Measurements from ENCODE around the gene ABCC3. TPM values are rescaled to one million over a fixed set of nuclear protein-coding genes. Genes with fewer than 3 reads are reported as not detected.

The ABCC3 gene
- total and polyA plus RNA-seq, 2 experiments from 2014 or later = 0.53 TPM; not detected in 1

DNA sequence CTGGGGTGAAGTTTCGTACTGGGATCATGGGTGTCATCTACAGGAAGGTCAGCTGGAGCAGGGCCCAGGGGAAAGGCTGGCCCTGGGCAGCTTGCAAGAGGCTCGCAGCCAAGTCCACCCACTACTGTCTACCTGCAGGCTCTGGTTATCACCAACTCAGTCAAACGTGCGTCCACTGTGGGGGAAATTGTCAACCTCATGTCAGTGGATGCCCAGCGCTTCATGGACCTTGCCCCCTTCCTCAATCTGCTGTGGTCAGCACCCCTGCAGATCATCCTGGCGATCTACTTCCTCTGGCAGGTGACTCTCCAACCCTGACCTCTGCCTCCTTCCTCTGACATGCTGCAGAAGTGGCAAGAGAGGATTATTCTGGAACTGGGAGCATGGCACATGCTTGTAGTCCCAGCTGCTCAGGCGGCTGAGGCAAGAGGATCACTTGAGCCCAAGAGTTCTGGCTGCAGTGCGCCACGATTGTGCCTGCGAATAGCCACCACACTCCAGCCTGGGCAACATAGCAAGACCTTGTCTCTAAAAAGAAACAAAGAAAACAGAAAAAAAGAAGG, 29.2 kb downstream of the ABCC3 start:
- H3K27ac ChIP-seq = no peak overlapping the region
- peaks cover 8% of the 10 kb centered on the region for H3K4me1 ChIP-seq (ENCODE audit: low read depth)
- H3K9me3 ChIP-seq (ENCODE audit: low read depth) = no peaks in the 10 kb centered on the region
- no peaks in the 10 kb centered on the region for H3K36me3 ChIP-seq
- no peaks in the 10 kb centered on the region for H3K27me3 ChIP-seq
- TF ChIP-seq, protein P1, sequence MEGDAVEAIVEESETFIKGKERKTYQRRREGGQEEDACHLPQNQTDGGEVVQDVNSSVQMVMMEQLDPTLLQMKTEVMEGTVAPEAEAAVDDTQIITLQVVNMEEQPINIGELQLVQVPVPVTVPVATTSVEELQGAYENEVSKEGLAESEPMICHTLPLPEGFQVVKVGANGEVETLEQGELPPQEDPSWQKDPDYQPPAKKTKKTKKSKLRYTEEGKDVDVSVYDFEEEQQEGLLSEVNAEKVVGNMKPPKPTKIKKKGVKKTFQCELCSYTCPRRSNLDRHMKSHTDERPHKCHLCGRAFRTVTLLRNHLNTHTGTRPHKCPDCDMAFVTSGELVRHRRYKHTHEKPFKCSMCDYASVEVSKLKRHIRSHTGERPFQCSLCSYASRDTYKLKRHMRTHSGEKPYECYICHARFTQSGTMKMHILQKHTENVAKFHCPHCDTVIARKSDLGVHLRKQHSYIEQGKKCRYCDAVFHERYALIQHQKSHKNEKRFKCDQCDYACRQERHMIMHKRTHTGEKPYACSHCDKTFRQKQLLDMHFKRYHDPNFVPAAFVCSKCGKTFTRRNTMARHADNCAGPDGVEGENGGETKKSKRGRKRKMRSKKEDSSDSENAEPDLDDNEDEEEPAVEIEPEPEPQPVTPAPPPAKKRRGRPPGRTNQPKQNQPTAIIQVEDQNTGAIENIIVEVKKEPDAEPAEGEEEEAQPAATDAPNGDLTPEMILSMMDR (IDR thresholded peaks at IDR 0.05; ENCODE audit: low read depth, low read length) = no peak
- no peak overlapping the region for H3K4me3 ChIP-seq
- no peak for DNase-seq (ENCODE audit: low read depth in 1 of 2, low spot score in 1 of 2)

DNA sequence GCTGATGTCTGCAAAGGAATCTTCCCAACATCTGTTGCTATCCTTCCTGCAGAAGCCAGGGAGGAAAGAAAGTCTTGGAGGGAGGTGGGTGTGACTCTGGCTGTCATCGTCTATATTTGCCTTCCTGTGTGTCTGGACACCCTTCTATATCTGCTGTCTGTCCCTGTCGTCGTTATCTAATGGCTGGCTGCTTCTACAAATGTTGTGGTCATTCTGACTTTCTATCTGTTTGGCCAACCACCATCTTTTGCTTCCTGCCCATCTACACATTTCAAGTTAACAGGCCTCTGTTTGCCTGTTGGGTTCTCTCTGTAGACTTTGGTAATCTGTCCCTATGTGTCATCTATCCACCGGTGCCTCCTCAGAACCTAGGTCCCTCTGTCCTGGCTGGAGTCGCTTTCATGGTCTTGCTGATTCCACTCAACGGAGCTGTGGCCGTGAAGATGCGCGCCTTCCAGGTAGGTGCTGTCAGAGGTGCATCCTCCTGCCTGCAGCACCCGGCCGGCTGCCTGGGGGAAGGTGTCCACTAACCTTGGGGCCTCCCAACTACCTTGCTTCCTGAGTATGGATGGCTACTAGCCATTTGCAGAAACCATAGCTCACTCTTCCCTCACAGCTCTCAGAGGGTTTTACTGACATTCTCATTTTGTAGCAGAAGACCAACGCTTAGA, 30.2 kb downstream of the ABCC3 start:
- no peak overlapping the region for H3K4me3 ChIP-seq

DNA sequence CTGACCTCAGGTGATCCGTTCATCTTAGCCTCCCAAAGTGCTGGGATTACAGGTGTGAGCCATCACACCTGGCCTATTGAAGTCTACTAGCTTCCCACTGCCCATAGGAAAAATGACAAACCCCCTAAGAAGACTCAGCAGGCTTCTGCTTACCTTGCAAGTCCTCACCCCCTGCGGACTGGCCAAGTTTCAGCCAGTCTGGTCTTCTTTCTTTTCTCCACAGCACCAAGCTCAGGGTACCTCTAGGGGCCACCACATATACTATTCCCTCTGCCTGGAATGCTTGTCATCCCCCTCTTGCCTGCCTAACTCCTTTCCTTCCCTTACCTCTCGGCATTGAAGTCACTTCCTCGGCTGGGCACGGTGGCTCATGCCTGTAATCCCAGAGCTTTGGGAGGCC, 31.2 kb downstream of the ABCC3 start:
- Histone ChIP-seq H3K9me3 (ENCODE audit: low read depth) (no peaks in the 10 kb centered on the region), H3K4me1 (ENCODE audit: low read depth) (peaks cover 8% of the 10 kb centered on the region), H3K36me3 (no peaks in the 10 kb centered on the region), H3K27ac (no peak overlapping the region), H3K27me3 (no peaks in the 10 kb centered on the region), H3K4me3 (no peak overlapping the region)
- DNase-seq (ENCODE audit: low read depth in 1 of 2, low spot score in 1 of 2) = no peak
- TF ChIP-seq, protein P1 (IDR thresholded peaks at IDR 0.05; ENCODE audit: low read depth, low read length) = no peak

More for the DNA sequence above, 30.2 kb downstream of the ABCC3 start:
- Histone ChIP-seq H3K9me3 (ENCODE audit: low read depth) (no peaks in the 10 kb centered on the region), H3K36me3 (no peaks in the 10 kb centered on the region), H3K27ac (no peak overlapping the region), H3K27me3 (no peaks in the 10 kb centered on the region), H3K4me1 (ENCODE audit: low read depth) (peaks cover 8% of the 10 kb centered on the region)
- DNase-seq (ENCODE audit: low read depth in 1 of 2, low spot score in 1 of 2) = no peak
- TF ChIP-seq, protein P1 (IDR thresholded peaks at IDR 0.05; ENCODE audit: low read depth, low read length) = no peak

GRCh38 chr17:50666316-50666715, 31.6 kb downstream of the ABCC3 start:
- H3K4me3 ChIP-seq = no peak overlapping the region
- no peaks in the 10 kb centered on the region for H3K27me3 ChIP-seq
- no peaks in the 10 kb centered on the region for H3K9me3 ChIP-seq (ENCODE audit: low read depth)
- no peaks in the 10 kb centered on the region for H3K36me3 ChIP-seq
- no peak for DNase-seq (ENCODE audit: low read depth in 1 of 2, low spot score in 1 of 2)
- H3K4me1 ChIP-seq (ENCODE audit: low read depth) = peaks cover 5% of the 10 kb centered on the region
- TF ChIP-seq, protein P1 (IDR thresholded peaks at IDR 0.05; ENCODE audit: low read depth, low read length) = no peak
- H3K27ac ChIP-seq = no peak overlapping the region

- Histone ChIP-seq H3K4me3 (no peak overlapping the region), H3K27me3 (no peaks in the 10 kb centered on the region), H3K36me3 (no peaks in the 10 kb centered on the region), H3K27ac (no peak overlapping the region), H3K9me3 (ENCODE audit: low read depth) (no peaks in the 10 kb centered on the region), H3K4me1 (ENCODE audit: low read depth) (no peaks in the 10 kb centered on the region)
- DNase-seq (ENCODE audit: low read depth in 1 of 2, low spot score in 1 of 2) = no peak
- TF ChIP-seq, protein P1 (IDR thresholded peaks at IDR 0.05; ENCODE audit: low read depth, low read length) = no peak
Measured at GRCh38 chr17:50667259-50668024, 32.8 kb downstream of the ABCC3 start.

Measured in cardiac muscle cell (in vitro differentiated cells and primary cell).